Psoas muscle (tissue), 8 donors: Measurements from ENCODE around the gene CNPY1. TPM values are rescaled to one million over a fixed set of nuclear protein-coding genes. Genes with fewer than 3 reads are reported as not detected.

Experiments used
- ATAC-seq, 4 donors: fragments of 200-7000 bp; cut with Tn5 transposase; one replicate each; pipeline ENCODE4 v1.9.1; 2020; ENCODE audit warnings: moderate library complexity in 3 of 4, mild to moderate bottlenecking in 2 of 4
- DNase-seq, 2 donors: peaks; one replicate each; pipeline ENCODE4 v3.0.0-alpha.2; 2020
- H3K27ac ChIP-seq: fragments of 200-600 bp; one replicate; pipeline ENCODE4 v1.8.0; 2022
- H3K27me3 ChIP-seq, 3 donors: fragments of 200-600 bp in 1 of 3; one replicate each; pipeline versions ENCODE4 v1.6.1 to v1.8.0; 2013 to 2022; ENCODE audit warnings: low read length in 2 of 3, mild to moderate bottlenecking in 2 of 3, moderate library complexity in 1 of 3; ENCODE audit not compliant: insufficient read depth in 3 of 3
- H3K36me3 ChIP-seq, 2 donors: fragments of 200-600 bp in 1 of 2; one replicate each; pipeline versions ENCODE4 v1.6.1 to v1.8.0; 2013 to 2022; ENCODE audit warnings: low read depth in 1 of 2, mild to moderate bottlenecking in 1 of 2, moderate library complexity in 1 of 2; ENCODE audit not compliant: insufficient read depth in 1 of 2
- H3K4me1 ChIP-seq: fragments of 200-600 bp; one replicate; pipeline ENCODE4 v1.8.0; 2022
- H3K4me3 ChIP-seq: fragments of 200-600 bp; one replicate; pipeline ENCODE4 v1.8.0; 2022; ENCODE audit warnings: mild to moderate bottlenecking
- H3K9me3 ChIP-seq: fragments of 200-600 bp; one replicate; pipeline ENCODE4 v1.8.0; 2022
- CTCF ChIP-seq: fragments of 200-600 bp; IDR thresholded peaks from one replicate; pipeline ENCODE4 v1.8.0; 2022; ENCODE audit warnings: antibody characterized with exemption
- WGBS, 3 donors: extraction: QIAGEN DNeasy Blood & Tissue Kit; methylation state at CpG; one replicate each; pipeline versions ENCODE4 v1.1.6 to v1.1.7; 2013; 5-methylcytosine and 5-hydroxymethylcytosine counted together
- intact Hi-C, 2 donors: fragments of 100-400 bp; cut with DNase I; formaldehyde crosslinking; loops; one replicate each; pipeline versions ENCODE4 v1.11.0 to v1.14.2; 2022
- polyA plus RNA-seq, 3 donors: library from polyadenylated mRNA; stranded (reverse); fragments of 200-250 nt; gene quantifications; one replicate each; pipeline ENCODE4 v1.2.3, GENCODE V29; 2013
- total RNA-seq, 4 donors: library from RNA; stranded (reverse); fragmentation: NEBNext Ultra II Directional in 2 of 4; extraction: Animal tissue kit (Norgen Biotek cat#: 25700) in 2 of 4; gene quantifications; one replicate each; pipeline versions ENCODE4 v1.2.1 to v1.2.4, GENCODE V29; 2021 to 2023
- donor health status: healthy with polysubstance abuse.
- donor health status: DM: no; HTN: no; CAD: no; lungs with moderate emphysema.
- donor health status: Bipolar disorder and iron deficiency.
- donor health status: healthy.
- donor health status: DM: yes; HTN: yes; CAD: no.
- donor health status: DM: no; HTN: no; CAD: no.
- donor health status: DM: no; HTN: no; CAD: no.
- donor health status: DM: yes; HTN: yes; CAD: no.

CNPY1 gene
- total and polyA plus RNA-seq, 7 donors, result not detected

- no peaks in the 10 kb centered on the region for H3K36me3 ChIP-seq
- DNase-seq (no peak), ATAC-seq (no peak)
- H3K9me3 ChIP-seq, result no peaks in the 10 kb centered on the region
- no peak overlapping the region for H3K4me3 ChIP-seq
- H3K4me1 ChIP-seq, result peaks cover 19% of the 10 kb centered on the region
- no peak overlapping the region for H3K27ac ChIP-seq
- intact Hi-C loops, result no loop called here
- 5 to 7% (median 7%) methylated on average over 24 of the region's 24 CpGs for WGBS, 3 donors
- peaks cover 0 to 98% (median 54%) of the 10 kb centered on the region in 3 donors for H3K27me3 ChIP-seq
- TF ChIP-seq CTCF, result no peak
Measured at GRCh38 chr7:155470686-155471638, 75.4 kb downstream of the CNPY1 start.

GRCh38 chr7:155470186-155470487 lies 76.2 kb downstream of the CNPY1 start:
- intact Hi-C loops, result no loop called here
- WGBS, 3 donors, result 13 to 18% (median 16%) methylated on average over 8 of the region's 8 CpGs
- ATAC-seq (no peak), DNase-seq (no peak)
- Histone ChIP-seq H3K27ac (no peak overlapping the region), H3K36me3 (no peaks in the 10 kb centered on the region), H3K4me1 (peaks cover 19% of the 10 kb centered on the region), H3K4me3 (no peak overlapping the region), H3K9me3 (no peaks in the 10 kb centered on the region), H3K27me3 (peaks cover 0 to 98% (median 53%) of the 10 kb centered on the region in 3 donors)
- TF ChIP-seq CTCF, result no peak

GRCh38 chr7:155469311-155470185 lies 76.8 kb downstream of the CNPY1 start:
- ATAC-seq (no peak), DNase-seq (no peak)
- intact Hi-C loops, result no loop called here
- peaks cover 19% of the 10 kb centered on the region for H3K4me1 ChIP-seq
- no peaks in the 10 kb centered on the region for H3K36me3 ChIP-seq
- H3K9me3 ChIP-seq, result no peaks in the 10 kb centered on the region
- no peak overlapping the region for H3K4me3 ChIP-seq
- no peak overlapping the region for H3K27ac ChIP-seq
- WGBS, 3 donors, result 5 to 9% (median 8%) methylated on average over 12 of the region's 12 CpGs
- no peak for TF ChIP-seq CTCF
- H3K27me3 ChIP-seq, result peaks cover 0 to 98% (median 53%) of the 10 kb centered on the region in 3 donors

- Histone ChIP-seq H3K27ac (no peak overlapping the region), H3K4me3 (no peak overlapping the region), H3K9me3 (no peaks in the 10 kb centered on the region), H3K4me1 (peaks cover 19% of the 10 kb centered on the region), H3K36me3 (no peaks in the 10 kb centered on the region), H3K27me3 (peaks cover 0 to 98% (median 55%) of the 10 kb centered on the region in 3 donors)
- 9 to 12% (median 11%) methylated on average over 10 of the region's 10 CpGs for WGBS, 3 donors
- ATAC-seq (no peak), DNase-seq (no peak)
- TF ChIP-seq CTCF, result no peak
- intact Hi-C loops, result no loop called here
Measured at GRCh38 chr7:155468785-155469148, 77.6 kb downstream of the CNPY1 start.
